B cell (primary cell): ENCODE data around the gene CNOT6L. TPM values are rescaled to one million over a fixed set of nuclear protein-coding genes. Genes with fewer than 3 reads are reported as not detected.

Experiments
- ATAC-seq: fragments of 200-7000 bp; cut with Tn5 transposase; one replicate; pipeline ENCODE4 v1.10.0; 2021; ENCODE audit warnings: low read depth, mild to moderate bottlenecking, moderate number of reproducible peaks, moderate library complexity
- CTCF ChIA-PET: fragments of 350-600 bp; sonication (Branson Sonifier 250); formaldehyde crosslinking; loops from one replicate; lab custom pipeline; 2021; ENCODE audit warnings: antibody characterized with exemption, inconsistent platforms; lab: Charles Lee
- POLR2A ChIA-PET: fragments of 350-600 bp; sonication (Branson Sonifier 250); formaldehyde crosslinking; loops from one replicate; lab custom pipeline; 2021; ENCODE audit warnings: antibody characterized with exemption; lab: Charles Lee
- DNase-seq: peaks from one replicate; pipeline ENCODE4 v3.0.0; 2013
- H2AFZ ChIP-seq: 2 replicates; pipeline ENCODE4 v1.6.1; 2012; ENCODE audit warnings: mild to moderate bottlenecking, low read depth, low read length; ENCODE audit not compliant: insufficient read depth, poor library complexity, severe bottlenecking
- H3K27ac ChIP-seq, 2 donors: 1 replicate in 1 of 2; 2 replicates in 1 of 2; pipeline ENCODE4 v1.5.1; 2012 to 2013; ENCODE audit warnings: low read length in 2 of 2, mild to moderate bottlenecking in 2 of 2, moderate library complexity in 1 of 2
- H3K27me3 ChIP-seq, 4 experiments: fragments of 200-600 bp in 1 of 4; sonication (generic) in 1 of 4; replicated peaks in 1 of 4; 1 replicate in 2 of 4; 2 replicates in 2 of 4; pipeline versions ENCODE4 v1.6.1 to v1.7.0; 2013 to 2016; ENCODE audit warnings: low read length in 3 of 4, mild to moderate bottlenecking in 2 of 4, mixed read lengths in 1 of 4, moderate library complexity in 1 of 4; ENCODE audit not compliant: insufficient read depth in 4 of 4, control insufficient read depth in 3 of 4; ENCODE audit errors: control extremely low read depth in 1 of 4
- H3K36me3 ChIP-seq, 2 experiments: replicated peaks in 1 of 2; 1 replicate in 1 of 2; 2 replicates in 1 of 2; pipeline versions ENCODE4 v1.6.1 to v1.7.1; 2013; ENCODE audit warnings: low read length in 1 of 2; ENCODE audit not compliant: insufficient read depth in 2 of 2, control insufficient read depth in 1 of 2; ENCODE audit errors: control extremely low read depth in 1 of 2, extremely low read depth in 1 of 2
- H3K4me1 ChIP-seq, 2 donors: fragments of 200-600 bp in 1 of 2; sonication (generic) in 1 of 2; 1 replicate in 1 of 2; 2 replicates in 1 of 2; pipeline versions ENCODE4 v1.5.1 to v1.6.1; 2013 to 2017; ENCODE audit warnings: low read length in 2 of 2; ENCODE audit not compliant: control insufficient read depth in 2 of 2, insufficient read depth in 2 of 2
- H3K4me2 ChIP-seq: replicated peaks from 2 replicates; pipeline ENCODE3; 2012; ENCODE audit warnings: mild to moderate bottlenecking, low read depth, low read length; ENCODE audit not compliant: poor library complexity, severe bottlenecking
- H3K4me3 ChIP-seq, 5 experiments: fragments of 200-600 bp in 1 of 5; sonication (generic) in 1 of 5; 1 replicate in 3 of 5; 2 replicates in 2 of 5; pipeline versions ENCODE4 v1.5.1 to v1.7.0; 2011 to 2016; ENCODE audit warnings: low read length in 4 of 5, mild to moderate bottlenecking in 4 of 5, low read depth in 2 of 5, control low read depth in 1 of 5, moderate library complexity in 1 of 5; ENCODE audit not compliant: insufficient read depth in 1 of 5; ENCODE audit errors: control extremely low read depth in 1 of 5, extremely low read depth in 1 of 5
- H3K79me2 ChIP-seq: fragments of 200-600 bp; sonication (generic); one replicate; pipeline ENCODE4 v1.6.0; 2016; ENCODE audit warnings: low read length; ENCODE audit not compliant: control insufficient read depth, insufficient read depth
- H3K9ac ChIP-seq: fragments of 200-600 bp; sonication (generic); 2 replicates; pipeline ENCODE4 v1.6.1; 2017; ENCODE audit warnings: mild to moderate bottlenecking, low read length, moderate library complexity
- H3K9me3 ChIP-seq, 3 donors: one replicate each; pipeline versions ENCODE4 v1.6.1 to v1.7.1; 2013; ENCODE audit warnings: low read length in 2 of 3; ENCODE audit not compliant: control insufficient read depth in 2 of 3, insufficient read depth in 1 of 3; ENCODE audit errors: control extremely low read depth in 1 of 3
- H4K20me1 ChIP-seq: 2 replicates; pipeline ENCODE4 v1.6.0; 2012; ENCODE audit warnings: mild to moderate bottlenecking, low read length; ENCODE audit not compliant: insufficient read depth, control insufficient read depth, poor library complexity, severe bottlenecking
- H3K27ac Mint-ChIP-seq: one replicate; pipeline ENCODE4 v1.8.0; 2021; ENCODE audit warnings: mixed read lengths
- H3K27me3 Mint-ChIP-seq: one replicate; pipeline ENCODE4 v1.8.0; 2021; ENCODE audit warnings: mixed read lengths
- H3K4me1 Mint-ChIP-seq: one replicate; pipeline ENCODE4 v1.8.0; 2021; ENCODE audit warnings: mixed read lengths
- H3K4me3 Mint-ChIP-seq: one replicate; pipeline ENCODE4 v1.8.0; 2021; ENCODE audit warnings: mixed read lengths
- H3K9me3 Mint-ChIP-seq: one replicate; pipeline ENCODE4 v1.8.0; 2022; ENCODE audit warnings: mixed read lengths; ENCODE audit not compliant: insufficient read depth
- CTCF ChIP-seq: fragments of 200-600 bp; IDR thresholded peaks from one replicate; pipeline ENCODE4 v1.8.0; 2022; ENCODE audit warnings: antibody characterized with exemption, mild to moderate bottlenecking
- EZH2 ChIP-seq: IDR thresholded peaks from 2 replicates; pipeline ENCODE4 v1.6.1; 2012; ENCODE audit warnings: borderline replicate concordance, low read depth, mild to moderate bottlenecking, moderate library complexity, low read length; ENCODE audit not compliant: insufficient read depth, poor library complexity, severe bottlenecking
- intact Hi-C: fragments of 100-400 bp; cut with micrococcal nuclease; formaldehyde crosslinking; loops from one replicate; pipeline ENCODE4 v1.10.0; 2022
- polyA plus RNA-seq: library from polyadenylated mRNA; depleted of rRNA; stranded (reverse); fragments of >200 nt; gene quantifications from 2 replicates; pipeline ENCODE4 v1.2.3, GENCODE V29; 2012
- total RNA-seq, 2 donors: library from RNA; stranded (reverse); fragments of 120-200 nt in 1 of 2; gene quantifications; 1 replicate in 1 of 2; 2 replicates in 1 of 2; pipeline versions ENCODE4 v1.2.3 to v1.2.4, GENCODE V29; 2013 to 2022

The CNOT6L gene
- total and polyA plus RNA-seq, 2 donors (not counting 1 experiment from before 2014, with no cell fraction given) = 18.8 to 119 TPM

- no peak for ATAC-seq
- H3K27me3 ChIP-seq = no peaks in the 10 kb centered on the region
- H3K9me3 ChIP-seq = no peaks in the 10 kb centered on the region
- Mint-ChIP-seq H3K4me3 (no peak overlapping the region), H3K27ac (no peak overlapping the region), H3K9me3 (no peaks in the 10 kb centered on the region), H3K27me3 (no peaks in the 10 kb centered on the region), H3K4me1 (peaks cover 59% of the 10 kb centered on the region)
- POLR2A ChIA-PET = no interaction called here
- peaks cover 99% of the 10 kb centered on the region for H3K79me2 ChIP-seq
- no peak for DNase-seq
- H3K9ac ChIP-seq = no peak overlapping the region
- intact Hi-C loops = no loop called here
- peaks cover 18 to 26% of the 10 kb centered on the region in 2 donors for H3K4me1 ChIP-seq
- TF ChIP-seq EZH2 = no peak
- TF ChIP-seq CTCF = no peak
- H3K27ac ChIP-seq = no peak overlapping the region
- peaks cover 87% of the 10 kb centered on the region for H4K20me1 ChIP-seq
- CTCF ChIA-PET = no interaction called here
- no peak overlapping the region for H3K4me2 ChIP-seq
- no peak overlapping the region for H2AFZ ChIP-seq
- H3K4me3 ChIP-seq = no peak overlapping the region
- peaks cover 0 to 6% of the 10 kb centered on the region in 2 experiments for H3K36me3 ChIP-seq
Observed at GRCh38 chr4:77804471-77804870, 14.7 kb downstream of the CNOT6L start.

DNA sequence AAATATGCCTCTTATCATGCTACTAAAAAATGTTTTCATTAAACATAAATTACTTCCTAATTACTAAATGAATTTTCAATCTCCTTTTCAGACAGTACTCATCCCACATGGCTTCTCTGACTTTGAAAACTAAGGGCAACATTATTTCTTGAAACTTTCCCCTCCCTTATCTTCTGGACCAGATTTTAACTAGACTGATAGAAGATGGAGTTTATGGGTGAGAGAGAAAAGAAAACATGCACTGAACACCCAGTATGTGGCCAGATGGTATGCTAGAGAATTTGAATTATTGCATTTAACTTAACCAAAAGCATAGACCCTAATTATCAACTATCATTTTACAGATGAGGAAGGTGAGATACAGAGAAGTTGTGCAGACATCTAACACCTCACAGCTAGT is 16.8 kb downstream of the CNOT6L start:
- H3K9me3 Mint-ChIP-seq = no peaks in the 10 kb centered on the region
- Histone ChIP-seq H3K27ac (peak overlapping the region in 1 of 2 donors; percentile 55), H3K9me3 (no peaks in the 10 kb centered on the region), H3K9ac (no peak overlapping the region), H3K4me3 (no peak overlapping the region), H3K27me3 (no peaks in the 10 kb centered on the region), H3K4me1 (peaks cover 25 to 38% of the 10 kb centered on the region in 2 donors), H4K20me1 (peaks cover 92% of the 10 kb centered on the region), H2AFZ (no peak overlapping the region), H3K36me3 (peaks cover 0 to 2% of the 10 kb centered on the region in 2 experiments), H3K4me2 (peak overlapping the region; percentile 0), H3K79me2 (peaks cover 99% of the 10 kb centered on the region)
- no peak overlapping the region for H3K4me3 Mint-ChIP-seq
- ChIA-PET POLR2A (no interaction called here), CTCF (interaction anchor here (1.0 kb wide), 1 partner anchor 15 kb away, joined by 3 read pairs; no protein-coding TSS in a partner anchor)
- peaks cover 61% of the 10 kb centered on the region for H3K4me1 Mint-ChIP-seq
- ATAC-seq (no peak), DNase-seq (no peak)
- intact Hi-C loops = no loop called here
- no peak overlapping the region for H3K27ac Mint-ChIP-seq
- TF ChIP-seq CTCF = no peak
- TF ChIP-seq EZH2 = no peak
- H3K27me3 Mint-ChIP-seq = no peaks in the 10 kb centered on the region
